ENCODE data around the gene MARCHF9.

DNA sequence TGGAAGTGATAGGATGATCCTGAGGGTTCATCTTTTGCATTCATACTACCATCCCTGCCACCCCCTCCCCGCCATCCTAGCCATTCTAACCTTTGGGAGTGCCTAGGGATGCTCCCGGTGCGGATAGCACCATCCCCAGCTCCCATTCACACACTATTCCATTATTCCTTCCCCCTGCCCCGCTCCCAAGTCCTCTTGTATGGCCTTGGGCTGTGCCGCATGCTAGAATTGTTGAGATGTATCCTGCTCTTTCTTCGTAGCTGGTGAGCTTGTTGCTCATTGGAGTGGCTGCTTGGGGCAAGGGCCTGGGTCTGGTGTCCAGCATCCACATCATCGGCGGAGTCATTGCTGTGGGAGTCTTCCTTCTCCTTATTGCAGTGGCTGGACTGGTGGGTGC, 9.4 kb upstream of the MARCHF9 start:
- TF ChIP-seq, protein P1, sequence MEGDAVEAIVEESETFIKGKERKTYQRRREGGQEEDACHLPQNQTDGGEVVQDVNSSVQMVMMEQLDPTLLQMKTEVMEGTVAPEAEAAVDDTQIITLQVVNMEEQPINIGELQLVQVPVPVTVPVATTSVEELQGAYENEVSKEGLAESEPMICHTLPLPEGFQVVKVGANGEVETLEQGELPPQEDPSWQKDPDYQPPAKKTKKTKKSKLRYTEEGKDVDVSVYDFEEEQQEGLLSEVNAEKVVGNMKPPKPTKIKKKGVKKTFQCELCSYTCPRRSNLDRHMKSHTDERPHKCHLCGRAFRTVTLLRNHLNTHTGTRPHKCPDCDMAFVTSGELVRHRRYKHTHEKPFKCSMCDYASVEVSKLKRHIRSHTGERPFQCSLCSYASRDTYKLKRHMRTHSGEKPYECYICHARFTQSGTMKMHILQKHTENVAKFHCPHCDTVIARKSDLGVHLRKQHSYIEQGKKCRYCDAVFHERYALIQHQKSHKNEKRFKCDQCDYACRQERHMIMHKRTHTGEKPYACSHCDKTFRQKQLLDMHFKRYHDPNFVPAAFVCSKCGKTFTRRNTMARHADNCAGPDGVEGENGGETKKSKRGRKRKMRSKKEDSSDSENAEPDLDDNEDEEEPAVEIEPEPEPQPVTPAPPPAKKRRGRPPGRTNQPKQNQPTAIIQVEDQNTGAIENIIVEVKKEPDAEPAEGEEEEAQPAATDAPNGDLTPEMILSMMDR (IDR thresholded peaks at IDR 0.05): no peak
- TF ChIP-seq POLR2A (IDR thresholded peaks at IDR 0.05): no peak

Data from lower leg skin (tissue), 3 donors.